Type B pancreatic cell (in vitro differentiated cells): ENCODE results near the gene TCF3. TPM values are rescaled to one million over a fixed set of nuclear protein-coding genes. Genes with fewer than 3 reads are reported as not detected.
"Not testable (repeated sequence)": the region's sequence is repeated elsewhere in the genome, so short reads cannot be mapped to it uniquely, and the experiment has no call there.

ENCODE experiments used
- DNase-seq: peaks from one replicate; pipeline ENCODE4 v3.0.0; 2021; ENCODE audit warnings: mixed read lengths; ENCODE audit not compliant: unreplicated experiment; ENCODE audit errors: extremely low spot score
- H3K27ac Mint-ChIP-seq: 2 replicates; pipeline ENCODE4 v1.8.0; 2021; ENCODE audit warnings: mild to moderate bottlenecking, mixed read lengths
- H3K27me3 Mint-ChIP-seq: 2 replicates; pipeline ENCODE4 v1.8.0; 2021; ENCODE audit warnings: mixed read lengths
- H3K36me3 Mint-ChIP-seq: 2 replicates; pipeline ENCODE4 v1.8.0; 2021; ENCODE audit warnings: mixed read lengths
- H3K4me1 Mint-ChIP-seq: one replicate; pipeline ENCODE4 v1.8.0; 2021; ENCODE audit warnings: mixed read lengths; ENCODE audit not compliant: unreplicated experiment
- H3K4me3 Mint-ChIP-seq: 2 replicates; pipeline ENCODE4 v1.8.0; 2021; ENCODE audit warnings: mild to moderate bottlenecking, mixed read lengths
- H3K9me3 Mint-ChIP-seq: 2 replicates; pipeline ENCODE4 v1.8.0; 2021; ENCODE audit warnings: mixed read lengths
- CTCF ChIP-seq: fragments of 200-600 bp; sonication (generic); conservative IDR thresholded peaks from 2 replicates; pipeline ENCODE4 v1.5.0; 2021; ENCODE audit warnings: antibody characterized with exemption, mild to moderate bottlenecking
- total RNA-seq: library from RNA; stranded (reverse); gene quantifications from 2 replicates; pipeline ENCODE4 v1.2.1, GENCODE V29; 2021; ENCODE audit warnings: low replicate concordance

Gene TCF3
- total RNA-seq, 1 donor from 2014 or later = 193 TPM

- H3K27me3 Mint-ChIP-seq = peaks cover 71% of the 10 kb centered on the region
- H3K4me1 Mint-ChIP-seq = no peaks in the 10 kb centered on the region
- no peak overlapping the region for H3K4me3 Mint-ChIP-seq
- DNase-seq = no peak
- peaks cover 4% of the 10 kb centered on the region for H3K9me3 Mint-ChIP-seq
- H3K27ac Mint-ChIP-seq = no peak overlapping the region
- no peaks in the 10 kb centered on the region for H3K36me3 Mint-ChIP-seq
- no peak for TF ChIP-seq CTCF
Observed at GRCh38 chr19:1691589-1692290, 39.3 kb upstream of the TCF3 start.

- Mint-ChIP-seq H3K27me3 (peaks cover 71% of the 10 kb centered on the region), H3K4me3 (no peak overlapping the region), H3K27ac (no peak overlapping the region), H3K36me3 (no peaks in the 10 kb centered on the region), H3K9me3 (peaks cover 4% of the 10 kb centered on the region), H3K4me1 (no peaks in the 10 kb centered on the region)
- TF ChIP-seq CTCF = no peak
- DNase-seq = no peak
Observed at GRCh38 chr19:1690699-1691307, 38.4 kb upstream of the TCF3 start.

GRCh38 chr19:1685785-1686184 is 33.4 kb upstream of the TCF3 start:
- DNase-seq, H3K9me3 Mint-ChIP-seq, H3K36me3 Mint-ChIP-seq, H3K4me3 Mint-ChIP-seq, H3K4me1 Mint-ChIP-seq, H3K27ac Mint-ChIP-seq: not testable (repeated sequence)
- H3K27me3 Mint-ChIP-seq = peaks cover 62% of the 10 kb centered on the region

GRCh38 chr19:1685046-1685445 is 32.6 kb upstream of the TCF3 start:
- H3K9me3 Mint-ChIP-seq = no peaks in the 10 kb centered on the region
- H3K27ac Mint-ChIP-seq = no peak overlapping the region
- H3K36me3 Mint-ChIP-seq = no peaks in the 10 kb centered on the region
- no peaks in the 10 kb centered on the region for H3K4me1 Mint-ChIP-seq
- TF ChIP-seq CTCF = no peak
- H3K27me3 Mint-ChIP-seq = peaks cover 58% of the 10 kb centered on the region
- no peak for DNase-seq
- no peak overlapping the region for H3K4me3 Mint-ChIP-seq

- H3K36me3 Mint-ChIP-seq = no peaks in the 10 kb centered on the region
- H3K9me3 Mint-ChIP-seq = no peaks in the 10 kb centered on the region
- H3K27me3 Mint-ChIP-seq = peaks cover 57% of the 10 kb centered on the region
- no peaks in the 10 kb centered on the region for H3K4me1 Mint-ChIP-seq
- TF ChIP-seq CTCF = no peak
- DNase-seq = no peak
- H3K4me3 Mint-ChIP-seq = no peak overlapping the region
- no peak overlapping the region for H3K27ac Mint-ChIP-seq
Observed at GRCh38 chr19:1684573-1684912, 32.1 kb upstream of the TCF3 start.

GRCh38 chr19:1683869-1684572 is 31.6 kb upstream of the TCF3 start:
- H3K4me3 Mint-ChIP-seq = no peak overlapping the region
- H3K36me3 Mint-ChIP-seq = no peaks in the 10 kb centered on the region
- no peaks in the 10 kb centered on the region for H3K9me3 Mint-ChIP-seq
- no peaks in the 10 kb centered on the region for H3K4me1 Mint-ChIP-seq
- peaks cover 58% of the 10 kb centered on the region for H3K27me3 Mint-ChIP-seq
- H3K27ac Mint-ChIP-seq = no peak overlapping the region
- DNase-seq = no peak
- TF ChIP-seq CTCF = no peak
